HG02678 (cell line): ENCODE measurements around the gene MS4A10.

Source experiments
- ATAC-seq: cut with Tn5 transposase; IDR thresholded peaks from one replicate; pipeline ENCODE4 v1.9.1; 2021; ENCODE audit warnings: mild to moderate bottlenecking, moderate library complexity; ENCODE audit not compliant: unreplicated experiment

The MS4A10 gene

GRCh38 chr11:60764879-60765278 lies 20.3 kb upstream of the MS4A10 start:
- ATAC-seq, result peak; percentile 37

- ATAC-seq, result no peak
Observed at GRCh38 chr11:60765355-60765754, 19.8 kb upstream of the MS4A10 start.

GRCh38 chr11:60766547-60766946 lies 18.6 kb upstream of the MS4A10 start:
- no peak for ATAC-seq

- no peak for ATAC-seq
Observed at GRCh38 chr11:60767388-60767811, 17.7 kb upstream of the MS4A10 start.

- ATAC-seq, result no peak
Observed at GRCh38 chr11:60768202-60768601, 16.9 kb upstream of the MS4A10 start.

- no peak for ATAC-seq
Observed at GRCh38 chr11:60769273-60769672, 15.9 kb upstream of the MS4A10 start.

GRCh38 chr11:60769811-60770210 lies 15.3 kb upstream of the MS4A10 start:
- no peak for ATAC-seq

- ATAC-seq, result no peak
Observed at GRCh38 chr11:60771146-60771545, 14.0 kb upstream of the MS4A10 start.

DNA sequence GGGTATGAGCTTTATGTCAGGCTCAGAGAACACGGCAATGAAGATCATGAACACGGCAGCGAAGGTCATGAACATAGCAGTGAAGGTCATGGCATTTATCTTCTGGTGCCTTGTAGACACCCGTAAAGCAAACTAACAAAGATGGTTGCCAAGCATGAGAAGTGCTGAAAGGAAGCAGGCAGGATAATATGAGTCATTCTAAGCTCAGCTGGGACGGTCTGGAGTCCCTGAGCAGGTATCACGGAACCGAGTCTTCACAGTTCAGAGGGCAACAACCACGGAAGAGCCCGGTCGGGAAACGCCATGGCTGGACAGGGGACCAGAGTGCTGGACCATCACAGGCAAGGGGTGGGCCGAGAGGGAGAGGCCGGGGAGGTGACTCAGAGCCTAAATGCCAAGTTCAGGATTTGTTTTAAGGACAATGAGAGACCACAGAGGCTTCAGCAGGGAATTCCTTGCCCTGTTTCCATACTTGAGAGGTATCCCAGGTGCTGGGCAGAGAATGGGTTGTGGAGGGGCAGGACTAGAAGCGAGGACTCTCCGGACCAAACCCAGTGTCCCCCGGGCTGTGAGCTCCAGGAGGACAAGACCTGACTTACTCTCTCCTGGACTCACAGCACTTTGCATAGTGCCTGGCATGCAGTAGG lies 13.1 kb upstream of the MS4A10 start:
- ATAC-seq, result no peak

- no peak for ATAC-seq
Observed at GRCh38 chr11:60772666-60773065, 12.5 kb upstream of the MS4A10 start.

- no peak for ATAC-seq
Observed at GRCh38 chr11:60774726-60775125, 10.4 kb upstream of the MS4A10 start.

- ATAC-seq, result peak; percentile 83
Observed at GRCh38 chr11:60775420-60775961, 9.6 kb upstream of the MS4A10 start.

DNA sequence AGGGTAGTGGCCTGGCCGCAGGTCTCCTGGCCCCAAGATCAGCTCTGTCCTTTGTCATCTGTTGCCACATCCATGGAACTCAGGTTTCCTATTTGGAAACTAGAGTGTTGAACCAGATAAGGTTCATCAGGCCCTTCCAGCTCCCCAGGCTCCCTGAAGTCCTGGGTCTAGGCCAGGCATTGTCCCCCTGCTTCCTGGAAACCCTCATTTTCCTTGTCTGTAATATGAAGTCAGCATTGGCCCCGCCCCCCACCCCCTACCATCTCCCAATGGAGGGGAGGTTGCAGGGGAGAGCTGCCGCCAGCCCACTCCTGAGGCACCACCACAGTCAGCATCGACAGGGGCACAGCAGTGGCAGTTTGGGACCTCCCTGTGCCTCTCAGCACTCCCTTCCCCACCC lies 9.0 kb upstream of the MS4A10 start:
- no peak for ATAC-seq

DNA sequence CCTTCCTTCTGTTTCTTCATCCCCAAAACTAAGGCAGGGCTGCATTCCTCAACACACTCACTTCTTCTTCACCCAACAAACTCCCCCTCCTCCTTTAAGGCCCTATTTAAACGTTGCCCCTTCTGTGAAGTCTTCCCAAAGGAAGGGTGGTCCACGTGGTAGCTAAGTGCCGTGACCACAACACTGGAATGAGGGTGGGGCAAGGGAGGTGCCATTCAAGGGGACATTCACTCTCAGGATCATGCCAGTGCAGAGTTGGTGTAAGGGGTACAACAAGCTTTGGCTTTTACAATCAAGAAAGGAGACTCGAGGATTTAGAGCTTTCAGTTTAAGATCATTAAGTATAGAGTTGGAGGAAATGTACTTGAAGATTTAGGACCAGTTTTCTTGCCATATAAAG lies 8.0 kb upstream of the MS4A10 start:
- ATAC-seq, result no peak

DNA sequence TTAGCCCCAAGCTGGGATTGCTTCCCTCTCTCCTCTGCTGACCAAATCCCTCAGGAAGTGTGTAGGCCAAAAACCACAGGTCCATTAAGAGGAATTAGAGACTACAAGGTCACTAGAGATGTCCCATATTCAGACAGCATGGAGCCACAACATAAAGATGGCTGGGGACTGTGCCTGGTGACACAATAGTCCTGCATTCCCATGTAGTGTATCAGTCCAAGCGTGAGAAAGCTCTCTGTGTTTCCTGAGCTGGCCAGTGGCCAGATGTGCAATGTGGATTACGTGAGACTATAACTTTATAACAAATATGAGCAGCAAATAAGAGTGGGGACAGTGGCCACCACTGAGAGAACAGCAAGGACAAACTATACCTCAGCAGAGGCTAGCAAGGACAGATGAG lies 7.6 kb upstream of the MS4A10 start:
- no peak for ATAC-seq

DNA sequence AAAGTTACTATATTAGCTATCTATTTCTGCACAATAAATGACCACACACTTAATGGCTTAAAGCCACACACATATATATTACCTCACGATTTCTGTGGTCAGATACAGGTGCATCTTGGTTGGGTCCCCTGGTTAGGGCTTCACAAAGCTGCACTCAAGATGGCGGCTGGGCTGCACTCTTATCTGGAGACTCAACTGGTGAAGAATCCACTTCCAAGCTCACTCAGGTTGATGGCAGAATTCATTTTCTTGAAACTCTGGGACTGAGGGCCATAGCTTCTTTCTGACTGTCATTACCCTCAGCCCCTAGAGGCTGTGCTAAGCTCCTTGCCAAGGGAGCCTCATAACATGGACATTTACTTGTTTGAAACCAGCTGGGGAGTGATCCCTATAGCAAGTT lies 5.1 kb upstream of the MS4A10 start:
- ATAC-seq, result no peak

DNA sequence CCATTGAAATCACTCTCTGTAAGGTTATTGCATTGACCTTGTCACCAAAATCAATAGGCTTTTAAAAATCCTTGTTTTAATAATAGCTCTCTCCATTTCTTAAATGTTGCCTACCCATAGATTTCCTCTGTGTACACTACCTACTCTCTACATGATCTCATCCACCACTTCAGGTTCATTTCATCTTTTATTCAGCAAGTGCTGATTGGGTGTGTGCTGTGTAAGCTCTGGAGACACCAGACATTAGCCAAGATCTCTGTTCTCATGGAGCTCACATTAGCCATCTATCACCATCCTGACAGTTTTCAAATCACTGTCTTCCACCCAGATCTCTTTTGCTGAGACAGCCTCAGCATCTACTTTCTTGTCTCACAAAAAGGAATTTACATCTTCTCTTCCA lies 4.4 kb upstream of the MS4A10 start:
- no peak for ATAC-seq

DNA sequence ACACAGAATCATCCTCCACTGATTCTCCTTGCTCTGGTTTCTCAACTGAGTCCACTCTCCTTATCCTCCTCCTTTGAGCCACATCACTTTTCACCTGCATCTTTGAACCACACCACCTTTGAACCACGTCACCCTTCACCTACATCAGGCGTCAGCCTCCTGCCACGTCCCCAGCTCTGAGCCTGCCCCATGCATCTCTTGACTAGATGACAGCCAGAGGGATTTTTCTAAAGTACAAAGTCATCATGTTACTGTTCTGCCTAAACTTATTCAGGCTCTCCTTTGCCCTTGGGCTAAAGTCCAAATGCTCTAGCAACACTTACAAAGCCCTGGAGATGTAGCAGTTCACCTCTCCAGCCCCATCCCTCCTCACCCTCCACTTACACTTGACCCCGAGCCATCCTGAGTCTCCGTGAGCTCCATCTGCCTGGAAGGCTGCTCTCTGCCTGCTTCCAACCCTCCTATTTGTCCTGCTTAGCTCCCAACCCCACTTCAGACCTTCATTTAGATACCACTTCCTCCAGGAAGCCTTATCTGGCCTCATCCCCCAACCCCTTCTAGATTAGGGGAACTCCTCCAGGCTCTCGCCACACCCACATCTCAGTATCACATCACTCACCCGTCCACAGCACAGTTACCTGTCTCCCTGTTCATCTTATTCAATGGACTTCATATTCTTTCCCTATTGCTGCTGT lies 3.7 kb upstream of the MS4A10 start:
- no peak for ATAC-seq

DNA sequence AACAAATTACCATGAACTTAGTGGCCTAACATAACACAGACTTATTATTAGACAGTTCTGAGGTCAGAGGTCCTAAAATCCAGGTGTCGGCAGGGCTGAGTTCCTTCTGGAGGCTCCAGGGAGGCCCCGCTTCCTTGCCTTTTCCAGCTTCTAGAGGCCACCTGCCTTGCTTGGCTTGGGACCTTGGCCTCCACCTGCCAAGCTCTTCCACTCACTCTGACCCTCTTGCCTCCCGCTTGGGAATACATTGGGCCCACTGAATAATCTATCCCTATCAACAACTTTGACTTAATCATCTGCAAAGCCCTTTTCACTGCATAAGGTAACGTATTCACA lies 3.2 kb upstream of the MS4A10 start:
- no peak for ATAC-seq

DNA sequence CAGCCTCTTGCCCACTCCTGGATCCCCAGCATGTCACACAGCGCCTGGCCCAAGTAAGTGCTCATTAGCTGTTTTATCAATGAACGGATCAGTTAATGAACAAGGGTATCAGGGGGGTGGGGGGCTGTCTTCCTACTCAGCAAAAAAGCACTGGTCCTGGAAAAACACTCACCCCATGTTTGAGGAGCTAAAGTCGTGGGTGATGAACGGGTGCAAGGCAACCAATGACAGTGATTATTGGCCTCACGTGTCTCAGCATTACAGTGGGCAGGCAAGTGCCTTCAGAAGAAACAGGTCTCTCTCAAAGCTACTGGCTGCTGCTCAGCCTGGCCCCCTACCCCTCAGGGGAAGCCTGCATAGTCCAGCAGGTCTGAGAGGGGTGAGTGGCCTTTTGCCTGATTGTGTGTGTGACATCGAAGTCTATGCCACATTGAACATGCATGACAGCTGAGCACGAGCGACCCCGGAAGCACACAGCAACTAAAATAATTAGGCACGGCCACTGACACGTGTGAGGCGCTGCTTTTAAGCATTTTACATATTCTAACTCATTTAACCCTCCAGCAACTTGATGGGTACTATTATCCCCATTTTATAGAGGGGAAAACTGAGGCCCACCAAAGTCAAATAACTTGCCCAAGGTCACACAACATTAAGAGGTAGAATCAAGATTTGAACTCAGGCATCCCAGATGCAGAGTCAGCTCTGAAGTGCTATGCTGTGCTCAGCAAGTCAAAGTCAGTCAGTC lies 2.6 kb upstream of the MS4A10 start:
- ATAC-seq, result no peak

GRCh38 chr11:60783141-60783484 lies 2.0 kb upstream of the MS4A10 start:
- ATAC-seq, result no peak

GRCh38 chr11:60783911-60784310 lies 1.2 kb upstream of the MS4A10 start:
- ATAC-seq, result no peak
